ENCODE data around the gene LRRC7. TPM values are rescaled to one million over a fixed set of nuclear protein-coding genes. Genes with fewer than 3 reads are reported as not detected.
A peak's percentile ranks its signal among the peaks of the same experiment; 100 is the strongest.

LRRC7 gene
- total and polyA plus RNA-seq, 2 of the 8 experiments (the other 6 are each of a cell fraction or from before 2014, with no cell fraction given): 0.03 to 0.17 TPM

GRCh38 chr1:69570356-69570755 lies 2.6 kb downstream of the LRRC7 start:
- CTCF ChIA-PET (ENCODE audit: partially characterized antibody): no interaction called here
- peaks cover 23% of the 10 kb centered on the region; the same call in 1 of the 2 replicates for H3K23me2 ChIP-seq (ENCODE audit: low read depth, low read length)
- no peak overlapping the region for H4K91ac ChIP-seq (replicated peaks; ENCODE audit: insufficient read length, low read length)
- H3K9ac ChIP-seq (replicated peaks in 1 of 4; ENCODE audit: extremely low read depth in 1 of 4, low read depth in 3 of 4, low read length in 3 of 4): no peak overlapping the region
- no peaks in the 10 kb centered on the region for H3K9me3 ChIP-seq (ENCODE audit: insufficient read depth in 2 of 2, low read depth in 1 of 2, low read length in 1 of 2)
- H3K27me3 ChIP-seq (replicated peaks in 1 of 4; ENCODE audit: control insufficient read depth in 3 of 4, extremely low read depth in 1 of 4, insufficient read depth in 3 of 4, low read length in 3 of 4): peaks cover 20 to 54% (median 44%) of the 10 kb centered on the region in 4 experiments
- no peak overlapping the region for H2BK20ac ChIP-seq (ENCODE audit: low read length)
- peak overlapping the region; percentile 35 to 89 (median 71); a peak in 5 of 8 replicates for H3K4me3 ChIP-seq (ENCODE audit: extremely low read depth in 1 of 4, insufficient read depth in 2 of 4, low read depth in 3 of 4, low read length in 4 of 4)
- no peak overlapping the region for H3K14ac ChIP-seq (ENCODE audit: insufficient read length)
- H2BK120ac ChIP-seq (replicated peaks; ENCODE audit: low read depth, low read length): no peak overlapping the region
- WGBS, 2 experiments (ENCODE audit: extremely low coverage in 1 of 2, insufficient coverage in 1 of 2, insufficient read length in 1 of 2, insufficient replicate concordance in 2 of 2, low coverage in 1 of 2, low lambda C conversion rate in 2 of 2, missing lambda C conversion rate in 1 of 2): 8% methylated on average over 10 of the region's 10 CpGs; no CpG with 5 or more reads in 1 of the 2 experiments
- no peak overlapping the region for H2BK5ac ChIP-seq (ENCODE audit: low read depth, low read length)
- H3K4me1 ChIP-seq (replicated peaks in 1 of 4; ENCODE audit: control insufficient read depth in 3 of 4, insufficient read depth in 4 of 4, low read length in 3 of 4): peaks cover 0 to 13% (median 3%) of the 10 kb centered on the region in 4 experiments; a peak in 3 of 7 replicates
- no peak overlapping the region for H2AK5ac ChIP-seq (ENCODE audit: low read depth, low read length)
- H3K4me2 ChIP-seq (ENCODE audit: insufficient read depth in 1 of 2, low read depth in 2 of 2, low read length in 2 of 2): peak overlapping the region; percentile 95 to 100
- peak in 1 of 2 experiments; percentile 46 for DNase-seq (ENCODE audit: low read depth in 1 of 2, low spot score in 2 of 2)
- H2AFZ ChIP-seq (ENCODE audit: low read length): no peak overlapping the region
- no peak overlapping the region for H3K23ac ChIP-seq (ENCODE audit: insufficient read length)
- FAIRE-seq: peak; percentile 13
- H2BK15ac ChIP-seq (ENCODE audit: low read length): no peak overlapping the region
- no peak overlapping the region for H3K56ac ChIP-seq (replicated peaks; ENCODE audit: insufficient read length, low read depth, low read length)
- no peak overlapping the region for H4K5ac ChIP-seq (ENCODE audit: insufficient read length, low read depth, low read length)
- no peak overlapping the region for H4K8ac ChIP-seq (ENCODE audit: extremely low read depth, insufficient read depth, low read length)
- POLR2A ChIA-PET (ENCODE audit: partially characterized antibody): no interaction called here
- no peak overlapping the region for H3K27ac ChIP-seq (ENCODE audit: low read depth, low read length)
- H4K20me1 ChIP-seq (replicated peaks in 1 of 2; ENCODE audit: control insufficient read depth in 1 of 2, insufficient read depth in 2 of 2, low read length in 2 of 2): no peaks in the 10 kb centered on the region
- no peak overlapping the region for H2BK12ac ChIP-seq (ENCODE audit: low read depth, low read length)
- H3K79me2 ChIP-seq (ENCODE audit: control insufficient read depth in 1 of 2, insufficient read depth in 2 of 2, low read length in 2 of 2): no peaks in the 10 kb centered on the region
- no peaks in the 10 kb centered on the region for H3K36me3 ChIP-seq (ENCODE audit: control insufficient read depth in 2 of 4, insufficient read depth in 4 of 4, low read length in 3 of 4)
- no peaks in the 10 kb centered on the region for H3K79me1 ChIP-seq (ENCODE audit: low read depth, low read length)
- H3K18ac ChIP-seq (ENCODE audit: extremely low read depth, low read length): no peak overlapping the region
- no peak overlapping the region for H3K4ac ChIP-seq (replicated peaks; ENCODE audit: insufficient read length, low read depth, low read length)
- TF ChIP-seq POLR2A (IDR thresholded peaks at IDR 0.05; ENCODE audit: control extremely low read depth in 1 of 2, low read depth in 2 of 2, low read length in 2 of 2) (no peak), SUZ12 (IDR thresholded peaks at IDR 0.05; ENCODE audit: low read length) (no peak), CHD2 (IDR thresholded peaks at IDR 0.05; ENCODE audit: low read length) (no peak), HDAC6 (IDR thresholded peaks at IDR 0.05; ENCODE audit: low read depth, low read length) (no peak), GTF2F1 (IDR thresholded peaks at IDR 0.05; ENCODE audit: borderline replicate concordance, low read depth, low read length) (no peak)
